AG10803 (cell line): ENCODE results near the gene TADA2A.
"Not testable (repeated sequence)": the region's sequence is repeated elsewhere in the genome, so short reads cannot be mapped to it uniquely, and the experiment has no call there.

Source experiments
- DNase-seq: peaks from one replicate; pipeline ENCODE4 v3.0.0; 2010; ENCODE audit warnings: low read depth
- H3K4me3 ChIP-seq: 2 replicates; pipeline ENCODE4 v1.5.1; 2011; ENCODE audit warnings: mild to moderate bottlenecking, low read length, control low read depth
- TF ChIP-seq, protein P1 (sequence below): conservative IDR thresholded peaks from 2 replicates; pipeline ENCODE4 v1.5.1; 2011; ENCODE audit warnings: mild to moderate bottlenecking, low read length, control low read depth, inconsistent platforms

TADA2A gene

DNA sequence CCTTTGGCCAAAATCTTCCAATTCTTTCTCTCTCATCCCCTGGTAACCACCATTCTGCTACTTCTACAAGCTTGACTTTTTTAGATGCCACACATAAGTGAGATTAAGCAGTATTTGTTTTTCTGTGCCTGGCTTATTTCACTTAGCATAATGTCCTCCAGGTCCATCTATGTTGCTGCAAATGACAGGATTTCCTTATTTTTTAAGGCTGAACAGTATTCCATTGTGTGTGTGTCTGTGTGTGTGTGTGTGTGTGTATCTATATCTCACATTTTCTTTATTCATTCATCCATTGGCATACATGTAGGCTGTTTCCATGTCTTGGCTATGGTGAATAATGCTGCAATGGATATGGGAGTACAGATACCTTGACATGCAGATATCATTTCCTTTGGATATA is 6.2 kb upstream of the TADA2A start:
- no peak overlapping the region for H3K4me3 ChIP-seq
- DNase-seq: no peak
- TF ChIP-seq, protein P1, sequence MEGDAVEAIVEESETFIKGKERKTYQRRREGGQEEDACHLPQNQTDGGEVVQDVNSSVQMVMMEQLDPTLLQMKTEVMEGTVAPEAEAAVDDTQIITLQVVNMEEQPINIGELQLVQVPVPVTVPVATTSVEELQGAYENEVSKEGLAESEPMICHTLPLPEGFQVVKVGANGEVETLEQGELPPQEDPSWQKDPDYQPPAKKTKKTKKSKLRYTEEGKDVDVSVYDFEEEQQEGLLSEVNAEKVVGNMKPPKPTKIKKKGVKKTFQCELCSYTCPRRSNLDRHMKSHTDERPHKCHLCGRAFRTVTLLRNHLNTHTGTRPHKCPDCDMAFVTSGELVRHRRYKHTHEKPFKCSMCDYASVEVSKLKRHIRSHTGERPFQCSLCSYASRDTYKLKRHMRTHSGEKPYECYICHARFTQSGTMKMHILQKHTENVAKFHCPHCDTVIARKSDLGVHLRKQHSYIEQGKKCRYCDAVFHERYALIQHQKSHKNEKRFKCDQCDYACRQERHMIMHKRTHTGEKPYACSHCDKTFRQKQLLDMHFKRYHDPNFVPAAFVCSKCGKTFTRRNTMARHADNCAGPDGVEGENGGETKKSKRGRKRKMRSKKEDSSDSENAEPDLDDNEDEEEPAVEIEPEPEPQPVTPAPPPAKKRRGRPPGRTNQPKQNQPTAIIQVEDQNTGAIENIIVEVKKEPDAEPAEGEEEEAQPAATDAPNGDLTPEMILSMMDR: no peak

DNA sequence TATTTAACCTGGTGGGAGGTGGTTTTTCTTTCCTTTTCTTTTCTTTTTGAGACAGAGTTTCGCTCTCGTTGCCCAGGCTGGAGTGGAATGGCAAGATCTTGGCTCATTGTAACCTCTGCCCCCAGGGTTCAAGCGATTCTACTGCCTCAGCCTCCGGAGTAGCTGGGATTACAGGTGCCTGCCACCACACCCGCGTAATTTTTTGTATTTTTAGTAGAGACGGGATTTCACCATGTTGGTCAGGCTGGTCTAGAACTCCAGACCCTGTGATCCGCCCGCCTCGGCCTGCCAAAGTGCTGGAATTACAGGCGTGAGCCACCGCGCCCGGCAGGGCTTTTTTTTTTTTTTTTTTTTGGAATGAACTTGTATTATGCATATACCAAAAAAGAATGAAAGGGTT is 1.2 kb upstream of the TADA2A start:
- peak overlapping the region; percentile 86 for H3K4me3 ChIP-seq
- DNase-seq: not testable (repeated sequence)

DNA sequence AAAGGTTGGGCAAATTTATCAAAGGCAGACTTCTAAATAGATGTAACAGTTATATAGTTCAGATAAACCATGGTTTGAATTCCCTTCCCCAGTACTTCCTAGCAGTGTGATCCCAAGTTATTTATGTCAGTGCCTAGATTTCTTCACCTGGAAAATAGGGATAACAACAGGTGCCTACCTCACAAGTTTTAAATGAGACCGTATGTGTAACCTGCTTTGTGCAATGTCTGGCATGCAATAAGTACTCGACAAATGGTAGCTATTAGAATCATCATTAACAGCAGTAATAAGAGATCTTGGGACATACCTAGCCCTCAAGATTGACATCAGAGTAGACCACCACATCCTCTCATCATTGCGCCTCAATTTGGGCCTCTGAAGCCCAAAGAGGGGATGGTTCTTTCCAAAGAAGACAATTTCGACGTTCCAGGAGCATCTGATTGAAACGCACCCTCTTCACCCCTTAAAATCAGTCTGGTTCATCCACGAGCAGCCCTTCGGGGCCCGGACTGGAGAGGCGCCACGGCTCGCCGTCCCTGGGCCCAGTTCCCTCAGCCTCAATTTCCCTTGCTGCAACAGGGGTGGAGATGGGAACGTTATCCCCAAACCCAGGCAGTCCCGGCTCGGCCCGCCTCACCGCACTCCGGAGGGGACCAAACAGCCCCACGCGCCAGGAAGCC is 591 bp upstream of the TADA2A start:
- peak; percentile 4 for DNase-seq
- TF ChIP-seq, protein P1: no peak
- peak overlapping the region; percentile 86 for H3K4me3 ChIP-seq

DNA sequence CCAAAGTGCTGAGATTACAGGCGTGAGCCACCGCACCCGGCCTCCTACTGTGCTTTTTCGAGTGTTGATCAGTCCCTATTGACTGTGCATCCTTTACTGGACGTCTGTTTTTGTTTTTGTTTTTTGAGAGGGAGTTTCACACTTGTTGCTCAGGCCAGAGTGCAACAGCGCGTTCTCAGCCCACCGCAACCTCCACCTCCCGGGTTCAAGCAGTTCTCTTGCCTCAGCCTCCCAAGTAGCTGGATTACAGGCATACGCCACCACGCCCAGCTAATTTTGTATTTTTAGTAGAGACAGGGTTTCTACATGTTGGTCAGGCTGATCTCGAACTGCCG is 1.4 kb downstream of the TADA2A start:
- H3K4me3 ChIP-seq, DNase-seq: not testable (repeated sequence)

DNA sequence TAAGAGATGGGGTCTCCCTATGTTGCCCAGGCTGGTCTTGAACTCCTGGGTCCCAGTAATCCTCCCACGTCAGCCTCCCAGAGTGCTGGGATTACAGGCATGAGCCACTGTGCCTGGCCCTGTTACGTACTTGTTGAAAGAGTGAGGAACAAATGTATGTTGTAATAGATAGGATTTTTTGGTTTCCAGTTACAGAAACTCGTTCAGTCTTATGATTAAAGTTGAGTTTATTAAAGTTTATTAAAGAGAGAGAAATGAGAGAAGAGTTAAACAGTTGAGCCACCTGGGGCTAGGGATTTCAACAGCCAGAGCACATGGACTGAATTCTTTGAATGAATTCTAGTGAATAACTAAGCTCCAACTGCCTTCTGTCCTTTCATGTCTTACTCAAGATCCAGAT is 3.7 kb downstream of the TADA2A start:
- H3K4me3 ChIP-seq: no peak overlapping the region
- TF ChIP-seq, protein P1: no peak
- no peak for DNase-seq

DNA sequence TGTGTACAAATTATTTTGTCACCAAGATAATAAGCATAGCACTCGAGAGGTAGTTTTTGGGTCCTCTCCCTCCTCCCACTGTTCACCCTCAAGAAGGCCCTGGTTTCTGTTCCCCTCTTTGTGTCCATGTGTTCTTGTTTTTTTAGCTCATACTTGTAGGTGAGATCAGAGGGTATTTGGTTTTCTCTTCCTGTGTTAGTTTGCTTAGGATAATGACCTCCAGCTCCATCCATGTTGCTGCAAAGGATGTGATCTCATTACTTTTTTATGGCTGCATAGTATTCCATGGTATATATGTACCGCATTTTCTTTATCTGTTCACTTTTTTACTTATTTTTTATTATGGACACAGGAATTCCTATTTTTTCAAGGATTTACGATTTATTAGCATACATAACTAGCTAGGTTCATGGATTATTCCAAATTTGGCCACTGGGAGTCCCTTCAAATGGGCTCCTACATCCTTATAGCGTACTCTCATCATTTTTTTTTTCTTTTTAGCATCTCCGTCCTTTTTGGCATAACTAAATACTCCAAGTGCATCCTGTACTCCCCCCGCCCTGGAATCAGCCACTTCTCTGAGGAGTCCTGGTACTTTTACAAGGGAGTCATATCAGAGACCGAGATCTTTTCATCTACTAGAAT is 7.3 kb downstream of the TADA2A start:
- DNase-seq: no peak
- TF ChIP-seq, protein P1: peak; percentile 37

DNA sequence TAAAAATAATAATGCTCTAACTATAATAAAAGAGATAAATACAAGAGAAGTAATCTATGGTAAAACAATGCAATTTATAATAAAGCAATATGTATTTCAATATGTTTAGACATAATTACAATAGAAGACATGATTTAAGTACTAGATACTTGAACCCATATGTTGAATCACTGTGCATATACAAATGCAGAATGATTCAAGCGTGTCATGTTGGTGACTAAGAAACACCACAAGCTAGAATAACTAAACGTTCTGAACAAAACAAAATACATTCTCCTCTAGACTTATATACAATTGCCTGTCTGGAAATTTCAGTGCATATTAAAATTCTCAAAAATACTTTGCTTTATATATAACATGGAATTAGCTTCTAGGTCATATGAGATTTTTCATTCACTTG is 11.2 kb downstream of the TADA2A start:
- no peak for DNase-seq
- TF ChIP-seq, protein P1: no peak
- H3K4me3 ChIP-seq: no peak overlapping the region

More for the DNA sequence above, 7.3 kb downstream of the TADA2A start:
- H3K4me3 ChIP-seq: no peak overlapping the region

DNA sequence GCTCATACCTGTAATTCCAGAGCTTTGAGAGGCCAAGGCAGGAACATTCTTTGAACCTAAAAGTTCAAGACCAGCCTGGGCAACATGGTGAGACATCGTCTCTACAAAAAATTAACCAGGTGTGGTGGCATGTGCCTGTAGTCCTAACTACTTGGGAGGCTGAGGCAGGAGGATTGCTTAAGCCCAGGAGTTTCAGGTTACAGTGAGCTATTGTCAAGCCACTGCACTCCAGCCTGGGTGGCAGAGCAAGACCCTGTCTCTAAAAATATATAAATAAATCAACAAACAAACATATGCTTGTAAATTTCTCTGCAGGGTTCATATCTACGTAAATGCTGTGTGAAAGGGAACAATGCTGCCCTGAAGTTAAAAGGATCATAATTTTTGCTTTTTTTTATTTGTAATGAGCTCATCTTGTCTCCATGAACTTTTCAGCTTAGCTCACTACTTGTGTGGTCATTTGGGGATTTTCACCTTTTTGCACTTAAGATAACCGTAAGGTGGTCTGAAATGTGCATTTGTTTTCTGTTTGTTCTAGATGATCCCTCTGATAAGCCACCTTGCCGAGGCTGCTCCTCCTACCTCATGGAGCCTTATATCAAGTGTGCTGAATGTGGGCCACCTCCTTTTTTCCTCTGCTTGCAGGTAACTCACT is 16.4 kb downstream of the TADA2A start:
- no peak overlapping the region for H3K4me3 ChIP-seq
- DNase-seq: no peak
- TF ChIP-seq, protein P1: no peak
